Bone marrow (tissue), 2 donors: ENCODE results near the gene CMIP.

ENCODE experiments used
- DNase-seq, 2 donors: peaks; one replicate each; lab custom pipeline; 2025; lab: John Stamatoyannopoulos, UW

Gene CMIP

GRCh38 chr16:81586977-81587625, 142.5 kb downstream of the CMIP start:
- no peak for DNase-seq

GRCh38 chr16:81587626-81588160, 143.1 kb downstream of the CMIP start:
- no peak for DNase-seq

GRCh38 chr16:81588326-81589081, 143.9 kb downstream of the CMIP start:
- DNase-seq, result no peak

GRCh38 chr16:81589975-81590650, 145.5 kb downstream of the CMIP start:
- no peak for DNase-seq

GRCh38 chr16:81590714-81591544, 146.3 kb downstream of the CMIP start:
- no peak for DNase-seq

GRCh38 chr16:81591545-81591870, 146.9 kb downstream of the CMIP start:
- DNase-seq, result no peak

GRCh38 chr16:81592353-81592866, 147.8 kb downstream of the CMIP start:
- DNase-seq, result no peak

GRCh38 chr16:81593481-81593880, 148.9 kb downstream of the CMIP start:
- no peak for DNase-seq

GRCh38 chr16:81595629-81596292, 151.2 kb downstream of the CMIP start:
- no peak for DNase-seq

- no peak for DNase-seq
Observed at GRCh38 chr16:81597079-81597658, 152.6 kb downstream of the CMIP start.

GRCh38 chr16:81598083-81598482, 153.5 kb downstream of the CMIP start:
- DNase-seq, result no peak

GRCh38 chr16:81599034-81599744, 154.6 kb downstream of the CMIP start:
- DNase-seq, result no peak

- DNase-seq, result no peak
Observed at GRCh38 chr16:81600275-81600674, 155.7 kb downstream of the CMIP start.

GRCh38 chr16:81601008-81601428, 156.4 kb downstream of the CMIP start:
- no peak for DNase-seq

GRCh38 chr16:81601601-81602255, 157.1 kb downstream of the CMIP start:
- no peak for DNase-seq

- DNase-seq, result no peak
Observed at GRCh38 chr16:81602256-81602776, 157.7 kb downstream of the CMIP start.

- DNase-seq, result no peak
Observed at GRCh38 chr16:81602792-81603191, 158.2 kb downstream of the CMIP start.

GRCh38 chr16:81604960-81605383, 160.4 kb downstream of the CMIP start:
- DNase-seq, result no peak

GRCh38 chr16:81606039-81606438, 161.4 kb downstream of the CMIP start:
- no peak for DNase-seq
